Gastrocnemius medialis (tissue), 4 donors: ENCODE data around the gene PPIL4. TPM values are rescaled to one million over a fixed set of nuclear protein-coding genes. Genes with fewer than 3 reads are reported as not detected.
"Not testable (repeated sequence)": the region's sequence is repeated elsewhere in the genome, so short reads cannot be mapped to it uniquely, and the experiment has no call there.

ENCODE experiments used
- ATAC-seq, 2 donors: fragments of 150-250 bp; one replicate each; pipeline ENCODE4 v1.9.1; 2016
- DNase-seq, 2 donors: peaks; one replicate each; pipeline ENCODE4 v3.0.0-alpha.2; 2019
- H3K27ac ChIP-seq, 4 donors: fragments of 200-600 bp; sonication (generic); 1 replicate in 1 of 4; 2 replicates in 3 of 4; pipeline ENCODE4 v1.5.1; 2016 to 2018; ENCODE audit warnings: mild to moderate bottlenecking in 2 of 4, moderate library complexity in 1 of 4
- H3K27me3 ChIP-seq, 3 donors: fragments of 200-600 bp; sonication (generic) in 2 of 3; 1 replicate in 1 of 3; 2 replicates in 2 of 3; pipeline versions ENCODE4 v1.5.1 to v1.6.0; 2016 to 2019; ENCODE audit warnings: mild to moderate bottlenecking in 1 of 3, moderate library complexity in 1 of 3
- H3K36me3 ChIP-seq, 2 donors: fragments of 200-600 bp; sonication (generic) in 1 of 2; one replicate each; pipeline ENCODE4 v1.5.1; 2017 to 2018
- H3K4me1 ChIP-seq, 2 donors: fragments of 200-600 bp; sonication (generic) in 1 of 2; one replicate each; pipeline ENCODE4 v1.5.1; 2016 to 2017; ENCODE audit warnings: mild to moderate bottlenecking in 2 of 2
- H3K4me3 ChIP-seq, 4 donors: fragments of 200-600 bp; sonication (generic) in 3 of 4; 1 replicate in 1 of 4; 2 replicates in 3 of 4; pipeline ENCODE4 v1.5.1; 2016 to 2019; ENCODE audit warnings: mild to moderate bottlenecking in 2 of 4
- H3K9me3 ChIP-seq, 3 donors: fragments of 200-600 bp; sonication (generic) in 2 of 3; 1 replicate in 1 of 3; 2 replicates in 2 of 3; pipeline ENCODE4 v1.5.1; 2016 to 2019
- POLR2A ChIP-seq, 2 donors: fragments of 450-650 bp; IDR thresholded peaks; one replicate each; pipeline ENCODE4 v1.6.1; 2017; ENCODE audit warnings: antibody characterized with exemption in 2 of 2, mild to moderate bottlenecking in 2 of 2, moderate library complexity in 2 of 2
- in situ Hi-C, 4 donors: fragments of 200-750 bp; cut with MboI; loops; one replicate each; pipeline versions ENCODE4 v1.15.0 to v1.8.0; 2017; ENCODE audit warnings: low sequenced_read_pairs in 4 of 4
- intact Hi-C: fragments of 100-400 bp; cut with DNase I; formaldehyde crosslinking; loops from one replicate; pipeline ENCODE4 v1.15.1; 2023; ENCODE audit warnings: low total_unique reads
- total RNA-seq, 4 donors: library from RNA; depleted of rRNA; stranded (reverse); fragments of >200 nt; gene quantifications; one replicate each; pipeline versions ENCODE4 v1.1.0 to v1.2.3, GENCODE V29; 2016
- TF ChIP-seq, protein P1 (sequence below), 5 experiments: fragments of 450-650 bp in 3 of 5; fragments of 200-600 bp in 2 of 5; sonication (generic) in 2 of 5; IDR thresholded peaks in 4 of 5; conservative IDR thresholded peaks in 1 of 5; 1 replicate in 4 of 5; 2 replicates in 1 of 5; pipeline ENCODE4 v1.5.1; 2016 to 2019; ENCODE audit warnings: antibody characterized with exemption in 5 of 5, mild to moderate bottlenecking in 3 of 5, moderate library complexity in 3 of 5

Gene PPIL4
- total RNA-seq, 4 donors from 2014 or later = 14.9 to 26.2 (median 18.5) TPM

DNA sequence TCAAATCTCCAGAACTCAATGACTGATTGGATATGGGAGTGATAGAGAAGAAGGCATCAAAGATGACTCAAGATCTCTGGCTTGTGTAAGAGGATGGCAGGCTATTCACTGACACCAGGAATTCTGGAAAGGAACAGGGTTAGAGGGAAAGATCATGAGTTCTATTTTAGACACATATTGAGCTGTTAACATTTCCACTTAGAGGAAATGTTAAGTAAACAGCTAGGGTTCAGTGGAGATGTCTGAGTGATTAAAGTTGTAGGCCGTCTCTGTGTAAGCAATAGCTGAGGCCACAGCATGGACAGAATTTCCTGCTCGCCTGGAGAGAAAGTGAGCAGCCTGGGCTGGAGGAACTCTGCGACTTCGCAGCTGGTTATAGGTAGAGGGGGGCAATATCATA is 82.1 kb downstream of the PPIL4 start:
- H3K36me3 ChIP-seq = no peaks in the 10 kb centered on the region
- in situ Hi-C loops (no loop called here), intact Hi-C loops (no loop called here)
- TF ChIP-seq, protein P1, sequence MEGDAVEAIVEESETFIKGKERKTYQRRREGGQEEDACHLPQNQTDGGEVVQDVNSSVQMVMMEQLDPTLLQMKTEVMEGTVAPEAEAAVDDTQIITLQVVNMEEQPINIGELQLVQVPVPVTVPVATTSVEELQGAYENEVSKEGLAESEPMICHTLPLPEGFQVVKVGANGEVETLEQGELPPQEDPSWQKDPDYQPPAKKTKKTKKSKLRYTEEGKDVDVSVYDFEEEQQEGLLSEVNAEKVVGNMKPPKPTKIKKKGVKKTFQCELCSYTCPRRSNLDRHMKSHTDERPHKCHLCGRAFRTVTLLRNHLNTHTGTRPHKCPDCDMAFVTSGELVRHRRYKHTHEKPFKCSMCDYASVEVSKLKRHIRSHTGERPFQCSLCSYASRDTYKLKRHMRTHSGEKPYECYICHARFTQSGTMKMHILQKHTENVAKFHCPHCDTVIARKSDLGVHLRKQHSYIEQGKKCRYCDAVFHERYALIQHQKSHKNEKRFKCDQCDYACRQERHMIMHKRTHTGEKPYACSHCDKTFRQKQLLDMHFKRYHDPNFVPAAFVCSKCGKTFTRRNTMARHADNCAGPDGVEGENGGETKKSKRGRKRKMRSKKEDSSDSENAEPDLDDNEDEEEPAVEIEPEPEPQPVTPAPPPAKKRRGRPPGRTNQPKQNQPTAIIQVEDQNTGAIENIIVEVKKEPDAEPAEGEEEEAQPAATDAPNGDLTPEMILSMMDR (IDR thresholded peaks at IDR 0.05 in 4 of 5, conservative IDR thresholded peaks at IDR 0.05 in 1 of 5) = no peak
- no peak for TF ChIP-seq POLR2A (IDR thresholded peaks at IDR 0.05)
- no peak for ATAC-seq
- no peaks in the 10 kb centered on the region for H3K4me1 ChIP-seq
- no peak overlapping the region for H3K27ac ChIP-seq
- no peak overlapping the region for H3K4me3 ChIP-seq
- no peaks in the 10 kb centered on the region for H3K9me3 ChIP-seq
- DNase-seq = no peak
- H3K27me3 ChIP-seq = no peaks in the 10 kb centered on the region

DNA sequence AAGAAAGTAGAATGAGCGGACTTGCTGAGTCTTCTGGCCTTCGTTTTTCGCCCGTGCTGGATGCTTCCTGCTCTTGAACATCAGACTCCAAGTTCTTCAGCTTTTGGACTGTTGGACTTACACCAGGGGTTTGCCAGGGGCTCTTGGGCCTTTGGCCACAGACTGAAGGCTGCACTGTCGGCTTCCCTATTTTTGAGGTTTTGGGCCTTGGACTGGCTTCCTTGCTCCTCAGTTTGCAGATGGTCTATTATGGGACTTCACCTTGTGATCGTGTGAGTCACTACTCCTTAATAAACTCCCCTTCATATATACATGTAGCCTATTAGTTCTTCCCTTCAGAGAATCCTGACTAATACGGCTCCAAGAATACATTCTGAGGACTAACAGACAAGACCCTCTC is 83.1 kb downstream of the PPIL4 start:
- in situ Hi-C loops, H3K27me3 ChIP-seq, H3K4me1 ChIP-seq, ATAC-seq, DNase-seq, H3K9me3 ChIP-seq, intact Hi-C loops, H3K4me3 ChIP-seq, H3K36me3 ChIP-seq, H3K27ac ChIP-seq: not testable (repeated sequence)

DNA sequence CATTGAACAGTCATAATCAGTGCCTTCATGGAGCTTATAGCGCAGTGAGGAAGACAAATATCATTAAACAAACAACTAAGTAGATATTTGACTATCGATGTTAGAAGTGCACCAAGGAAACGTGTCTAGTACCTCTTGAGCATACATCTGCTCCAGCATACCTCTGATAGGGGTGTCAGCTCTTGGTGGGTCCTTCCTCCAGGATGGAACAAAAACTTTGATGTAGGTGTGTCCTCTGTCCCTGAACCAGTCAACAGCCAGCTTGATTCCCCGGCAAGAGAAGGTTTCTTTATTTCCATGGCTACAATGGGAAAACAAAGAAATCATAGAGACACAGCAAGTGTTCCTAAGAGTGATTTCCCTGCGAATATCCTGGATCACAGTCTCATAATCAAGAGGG is 84.2 kb downstream of the PPIL4 start:
- H3K27me3 ChIP-seq = no peaks in the 10 kb centered on the region
- intact Hi-C loops (no loop called here), in situ Hi-C loops (no loop called here)
- no peaks in the 10 kb centered on the region for H3K36me3 ChIP-seq
- TF ChIP-seq, protein P1 (IDR thresholded peaks at IDR 0.05 in 4 of 5, conservative IDR thresholded peaks at IDR 0.05 in 1 of 5) = no peak
- no peak for TF ChIP-seq POLR2A (IDR thresholded peaks at IDR 0.05)
- no peak for DNase-seq
- H3K27ac ChIP-seq = no peak overlapping the region
- ATAC-seq = no peak
- H3K4me3 ChIP-seq = no peak overlapping the region
- no peaks in the 10 kb centered on the region for H3K9me3 ChIP-seq
- peaks cover 0 to 7% of the 10 kb centered on the region in 2 donors for H3K4me1 ChIP-seq

DNA sequence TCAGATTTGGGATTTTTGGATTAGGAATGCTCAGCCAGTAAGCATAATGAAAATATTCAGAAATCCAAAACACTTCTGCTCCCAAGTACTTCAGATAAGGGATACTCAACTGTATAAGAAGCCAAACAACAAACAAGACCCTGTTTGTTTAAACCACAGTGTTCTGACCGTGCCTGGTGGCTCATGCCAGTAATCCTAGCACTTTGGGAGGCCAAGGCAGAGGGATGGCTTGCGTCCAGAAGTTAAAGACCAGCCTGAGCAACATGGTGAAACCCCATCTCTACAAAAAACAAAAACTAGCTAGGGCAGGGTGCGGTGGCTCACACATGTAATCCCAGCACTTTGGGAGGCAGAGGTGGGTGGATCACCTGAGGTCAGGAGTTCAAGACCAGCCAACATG is 85.6 kb downstream of the PPIL4 start:
- intact Hi-C loops, in situ Hi-C loops, H3K27me3 ChIP-seq, ATAC-seq, DNase-seq, H3K36me3 ChIP-seq, H3K27ac ChIP-seq, H3K4me3 ChIP-seq, H3K9me3 ChIP-seq, H3K4me1 ChIP-seq: not testable (repeated sequence)

DNA sequence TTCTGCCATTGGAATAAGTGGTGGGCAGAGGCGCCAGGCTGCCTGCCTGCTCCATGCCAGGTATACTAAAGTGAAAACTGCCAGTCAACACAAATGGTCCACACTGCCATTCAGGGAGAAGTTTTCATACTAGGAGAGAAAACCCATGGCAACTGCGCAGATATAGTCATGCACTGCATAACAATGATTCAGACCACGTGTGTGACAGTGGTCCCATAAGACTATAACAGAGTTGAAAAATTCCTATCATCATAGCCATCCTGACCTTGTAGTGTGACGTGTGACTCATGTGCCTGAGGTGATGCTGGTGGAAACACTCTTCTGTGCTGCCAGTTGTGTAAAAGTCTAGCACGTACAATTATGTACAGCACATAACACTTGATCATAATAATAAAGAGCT is 86.1 kb downstream of the PPIL4 start:
- ATAC-seq (no peak), DNase-seq (no peak)
- Histone ChIP-seq H3K4me3 (no peak overlapping the region), H3K4me1 (peaks cover 7 to 12% of the 10 kb centered on the region in 2 donors), H3K27ac (no peak overlapping the region), H3K27me3 (no peaks in the 10 kb centered on the region), H3K36me3 (no peaks in the 10 kb centered on the region), H3K9me3 (no peaks in the 10 kb centered on the region)
- TF ChIP-seq POLR2A (IDR thresholded peaks at IDR 0.05) = no peak
- TF ChIP-seq, protein P1 (IDR thresholded peaks at IDR 0.05 in 4 of 5, conservative IDR thresholded peaks at IDR 0.05 in 1 of 5) = no peak
- intact Hi-C loops = loop anchor here (5.0 kb wide), 1 partner anchor 58 kb away; no protein-coding TSS in a partner anchor
- in situ Hi-C loops = no loop called here

DNA sequence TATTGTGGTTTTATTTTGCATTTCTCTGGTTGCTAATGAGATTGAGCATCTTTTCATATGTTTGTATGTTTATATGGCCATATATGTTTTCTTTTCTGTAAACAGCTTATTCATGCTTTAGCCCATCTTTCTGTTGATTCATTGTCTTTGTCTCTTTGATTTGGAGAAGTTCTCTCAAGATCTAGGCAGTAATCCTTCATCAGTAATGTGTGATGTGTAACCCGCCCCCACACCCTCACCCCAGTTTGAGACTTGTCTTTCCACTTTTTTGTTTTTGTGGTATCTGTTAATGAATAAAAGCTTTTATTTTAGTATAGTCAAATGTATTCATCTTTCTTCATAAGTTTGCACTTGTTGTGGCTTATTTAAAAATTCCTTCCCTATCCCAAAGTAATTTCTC is 87.0 kb downstream of the PPIL4 start:
- no peaks in the 10 kb centered on the region for H3K9me3 ChIP-seq
- peaks cover 17 to 21% of the 10 kb centered on the region in 2 donors for H3K4me1 ChIP-seq
- H3K4me3 ChIP-seq = no peak overlapping the region
- TF ChIP-seq, protein P1 (IDR thresholded peaks at IDR 0.05 in 4 of 5, conservative IDR thresholded peaks at IDR 0.05 in 1 of 5) = no peak
- TF ChIP-seq POLR2A (IDR thresholded peaks at IDR 0.05) = no peak
- H3K27me3 ChIP-seq = no peaks in the 10 kb centered on the region
- no peak overlapping the region for H3K27ac ChIP-seq
- no peaks in the 10 kb centered on the region for H3K36me3 ChIP-seq
- DNase-seq (no peak), ATAC-seq (no peak)
- intact Hi-C loops = loop anchor here (5.0 kb wide), 1 partner anchor 58 kb away; no protein-coding TSS in a partner anchor
- in situ Hi-C loops = no loop called here
